Uterus (tissue), 2 donors: ENCODE data around the gene B4GALNT3.

Experiments used
- CTCF ChIP-seq, 4 experiments: fragments of 200-600 bp in 2 of 4; fragments of 450-650 bp in 2 of 4; sonication (generic) in 2 of 4; IDR thresholded peaks; one replicate each; pipeline ENCODE4 v1.5.1; 2016 to 2019; ENCODE audit warnings: antibody characterized with exemption in 4 of 4, mild to moderate bottlenecking in 2 of 4, moderate library complexity in 1 of 4
- POLR2A ChIP-seq, 2 donors: fragments of 450-650 bp; IDR thresholded peaks; one replicate each; pipeline ENCODE4 v1.6.1; 2016; ENCODE audit warnings: antibody characterized with exemption in 2 of 2, mild to moderate bottlenecking in 1 of 2, moderate library complexity in 1 of 2

- no peak for TF ChIP-seq CTCF (IDR thresholded peaks at IDR 0.05)
- no peak for TF ChIP-seq POLR2A (IDR thresholded peaks at IDR 0.05)
Measured at GRCh38 chr12:543114-543451, 83.3 kb downstream of the B4GALNT3 start.
